ENCODE data around the gene B4GALT3. TPM values are rescaled to one million over a fixed set of nuclear protein-coding genes. Genes with fewer than 3 reads are reported as not detected.

B4GALT3 gene
- 11.2 and 16.2 TPM in 2 replicates for total RNA-seq

GRCh38 chr1:161177112-161177935, at the start of gene B4GALT3:
TSS of gene B4GALT3 (minus strand) at chr1:161177507. CDS start at chr1:161176060, 1,447 bp downstream.

GRCh38 chr1:161225534-161226319, 48.4 kb upstream of the B4GALT3 start, which contains the start of gene TOMM40L:
TSS of gene TOMM40L (plus strand) at chr1:161226060. CDS start at chr1:161226490, 430 bp downstream.

GRCh38 chr1:161215076-161215475, 37.8 kb upstream of the B4GALT3 start, which contains the start of gene FCER1G:
TSS of gene FCER1G (plus strand) at chr1:161215295. CDS start at chr1:161215322, 27 bp downstream.

GRCh38 chr1:161201836-161202712, 24.8 kb upstream of the B4GALT3 start, which contains the start of gene NDUFS2:
TSS of gene NDUFS2 (plus strand) at chr1:161202367. CDS start at chr1:161202386, 19 bp downstream.

GRCh38 chr1:161198897-161199431, 21.7 kb upstream of the B4GALT3 start, which contains the start of gene ADAMTS4:
TSS of gene ADAMTS4 (minus strand) at chr1:161199054. CDS start at chr1:161198627, 427 bp downstream.

GRCh38 chr1:161165742-161166668, 11.3 kb downstream of the B4GALT3 start, which contains the start of gene PPOX:
TSS of gene PPOX (plus strand) at chr1:161166426. CDS start at chr1:161166848, 422 bp downstream.

GRCh38 chr1:161159087-161159912, 18.0 kb downstream of the B4GALT3 start, which contains the start of gene USP21:
TSS of gene USP21 (plus strand) at chr1:161159500. CDS start at chr1:161160641, 1,141 bp downstream.

GRCh38 chr1:161153682-161154337, 23.5 kb downstream of the B4GALT3 start, which contains the start of gene UFC1:
TSS of gene UFC1 (plus strand) at chr1:161153978. CDS start at chr1:161153998, 20 bp downstream.

GRCh38 chr1:161132410-161133219, 44.7 kb downstream of the B4GALT3 start, which contains the start of gene DEDD:
TSS of gene DEDD (minus strand) at chr1:161132667. CDS start at chr1:161124462, 8,205 bp downstream.

Small RNA genes within 50 kb of the gene (small RNA-seq; reads per million reads assigned to genes)
- gene RF01225, result not detected

Other genes with a start within 250 kb of the B4GALT3 start
- gene ITLN2, start 222.7 kb downstream of the B4GALT3 start, total RNA-seq, result not detected in 2 replicates
- 0.78 and 0.86 TPM in 2 replicates for gene F11R, start 156.4 kb downstream of the B4GALT3 start, total RNA-seq
- 5.6 and 6.1 TPM in 2 replicates for gene TSTD1, start 138.5 kb downstream of the B4GALT3 start, total RNA-seq
- gene USF1, start 131.5 kb downstream of the B4GALT3 start, total RNA-seq, result 45.6 and 49.1 TPM in 2 replicates
- under 0.01 TPM in 1 of 2 replicates, not detected in the other for gene ARHGAP30, start 107.6 kb downstream of the B4GALT3 start, total RNA-seq
- 0.13 TPM in 1 of 2 replicates, not detected in the other for gene NECTIN4, start 87.9 kb downstream of the B4GALT3 start, total RNA-seq
- 1.4 TPM in 2 replicates for gene KLHDC9, start 79.1 kb downstream of the B4GALT3 start, total RNA-seq
- gene PFDN2, start 59.5 kb downstream of the B4GALT3 start, total RNA-seq, result 22.2 and 23.6 TPM in 2 replicates
- 19.1 and 21.4 TPM in 2 replicates for gene NIT1, start 59.4 kb downstream of the B4GALT3 start, total RNA-seq
- 28.6 and 33.5 TPM in 2 replicates for gene DEDD, start 44.8 kb downstream of the B4GALT3 start, total RNA-seq
- gene UFC1, start 23.5 kb downstream of the B4GALT3 start, total RNA-seq, result 133 TPM in 2 replicates
- gene USP21, start 18.0 kb downstream of the B4GALT3 start, total RNA-seq, result 5.4 and 5.7 TPM in 2 replicates
- gene PPOX, start 11.1 kb downstream of the B4GALT3 start, total RNA-seq, result 6.8 and 10.2 TPM in 2 replicates
- 0.43 and 0.52 TPM in 2 replicates for gene ADAMTS4, start 21.5 kb upstream of the B4GALT3 start, total RNA-seq
- gene NDUFS2, start 24.9 kb upstream of the B4GALT3 start, total RNA-seq, result 63.6 and 75.3 TPM in 2 replicates
- not detected in 2 replicates for gene FCER1G, start 37.8 kb upstream of the B4GALT3 start, total RNA-seq
- not detected in 2 replicates for gene APOA2, start 46.1 kb upstream of the B4GALT3 start, total RNA-seq
- 7.5 and 9.4 TPM in 2 replicates for gene TOMM40L, start 48.6 kb upstream of the B4GALT3 start, total RNA-seq
- not detected in 2 replicates for gene NR1I3, start 60.7 kb upstream of the B4GALT3 start, total RNA-seq
- not detected in 2 replicates for gene PCP4L1, start 81.2 kb upstream of the B4GALT3 start, total RNA-seq
- gene MPZ, start 132.5 kb upstream of the B4GALT3 start, total RNA-seq, result 0.65 and 1.8 TPM in 2 replicates
- 24.7 and 61.3 TPM in 2 replicates for gene SDHC, start 136.9 kb upstream of the B4GALT3 start, total RNA-seq
- gene CFAP126, start 190.4 kb upstream of the B4GALT3 start, total RNA-seq, result not detected in 2 replicates

Data from articular chondrocyte of knee joint (primary cell).